Measurements from ENCODE around the gene OTULINL. TPM values are rescaled to one million over a fixed set of nuclear protein-coding genes. Genes with fewer than 3 reads are reported as not detected.

OTULINL gene
- polyA plus RNA-seq, 4 donors = 8.9 to 12.6 (median 10.7) TPM

DNA sequence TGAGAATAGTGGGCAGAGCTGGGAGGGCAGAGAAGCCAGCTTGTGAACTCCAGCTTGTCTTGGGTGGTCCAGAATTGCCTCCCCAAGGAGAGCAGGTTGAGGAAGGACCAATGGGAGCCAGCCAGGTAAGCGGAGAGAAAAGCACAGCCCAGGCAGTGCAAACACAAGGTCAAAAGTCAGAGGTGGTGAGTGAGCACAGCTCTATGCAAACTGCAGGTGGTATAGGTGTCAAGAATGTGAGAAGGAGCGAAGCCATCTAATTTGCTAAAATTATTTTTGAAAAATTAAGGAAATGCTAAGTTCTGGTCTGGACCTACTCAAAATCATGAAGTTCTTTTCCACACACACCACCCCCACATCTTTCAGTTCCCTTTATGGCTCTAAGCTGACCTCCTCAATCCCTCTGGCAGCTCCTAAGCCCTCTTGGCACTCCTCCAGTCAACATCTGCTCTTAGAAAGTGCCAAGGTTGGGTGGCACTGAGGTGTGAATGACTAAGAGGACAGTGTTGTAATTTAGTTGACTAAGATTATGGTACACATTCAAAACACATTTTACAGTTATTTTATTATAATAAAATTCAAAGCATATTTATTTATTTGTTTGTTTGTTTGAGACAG lies 6.6 kb upstream of the OTULINL start:
- no peak for DNase-seq (ENCODE audit: low read depth in 4 of 4, low spot score in 2 of 4)

DNA sequence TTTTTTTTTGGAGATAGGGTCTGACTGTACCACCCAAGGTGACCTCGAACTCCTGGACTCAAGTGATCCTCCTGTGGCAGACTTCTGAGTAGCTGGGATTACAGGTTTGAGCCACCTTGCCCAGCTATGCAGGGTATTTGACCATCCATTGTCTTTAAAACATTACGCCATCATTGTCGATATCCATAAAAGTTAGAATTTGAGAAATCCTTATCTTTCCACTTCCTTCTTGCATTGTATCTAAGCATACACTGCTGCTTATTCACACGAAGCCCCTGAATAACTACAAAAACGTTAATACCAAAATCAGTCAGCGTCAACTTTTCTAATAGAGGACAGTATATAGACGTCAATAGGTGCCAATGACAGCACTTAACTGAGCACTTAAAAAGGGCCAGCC lies 5.4 kb upstream of the OTULINL start:
- no peak for DNase-seq (ENCODE audit: low read depth in 4 of 4, low spot score in 2 of 4)

DNA sequence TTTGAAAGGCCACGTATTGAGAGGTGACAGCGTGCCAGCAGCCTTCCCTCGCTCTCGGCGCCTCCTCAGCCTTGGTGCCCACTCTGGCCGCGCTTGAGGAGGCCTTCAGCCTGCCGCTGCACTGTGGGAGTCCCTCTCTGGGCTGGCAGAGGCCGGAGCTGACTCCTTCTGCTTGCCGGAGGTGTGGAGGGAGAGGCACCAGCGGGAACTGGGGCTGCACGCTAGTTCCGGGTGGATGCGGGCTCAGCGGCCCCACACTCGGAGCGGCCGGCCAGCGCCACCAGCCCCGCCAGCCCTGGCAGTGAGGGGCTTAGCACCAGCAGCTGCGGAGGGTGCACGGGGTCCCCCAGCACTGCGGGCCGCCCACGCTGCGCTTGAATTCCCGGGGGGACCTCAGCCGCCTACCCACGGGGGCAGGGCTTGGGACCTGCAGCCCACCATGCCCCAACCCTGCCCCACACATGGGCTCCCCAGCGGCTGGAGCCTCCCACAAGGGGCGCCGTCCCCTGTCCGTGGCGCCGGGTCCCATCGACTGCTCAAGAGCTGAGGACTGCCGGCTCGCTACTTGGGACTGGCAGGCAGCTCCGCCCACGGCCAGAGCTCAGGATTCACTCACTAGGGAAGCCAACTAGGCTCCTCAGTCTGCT lies 4.4 kb upstream of the OTULINL start:
- no peak for DNase-seq (ENCODE audit: low read depth in 4 of 4, low spot score in 2 of 4)

DNA sequence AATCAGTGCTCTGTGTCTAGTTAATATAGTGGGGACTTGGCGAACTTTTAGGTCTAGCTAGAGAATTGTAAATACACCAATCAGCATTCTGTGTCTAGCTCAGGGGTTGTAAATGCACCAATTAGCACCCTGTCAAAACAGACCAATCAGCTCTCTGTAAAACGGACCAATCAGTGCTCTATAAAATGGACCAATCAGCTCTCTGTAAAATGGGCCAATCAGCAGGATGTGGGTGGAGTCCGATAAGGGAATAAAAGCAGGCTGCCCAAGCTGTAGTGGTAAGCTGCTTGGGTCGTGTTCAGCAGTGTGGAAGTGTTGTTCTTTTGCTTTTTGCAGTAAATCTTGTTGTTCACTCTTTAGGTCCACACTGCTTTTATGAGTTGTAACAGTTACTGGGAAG lies 3.6 kb upstream of the OTULINL start:
- DNase-seq (ENCODE audit: low read depth in 4 of 4, low spot score in 2 of 4) = no peak

DNA sequence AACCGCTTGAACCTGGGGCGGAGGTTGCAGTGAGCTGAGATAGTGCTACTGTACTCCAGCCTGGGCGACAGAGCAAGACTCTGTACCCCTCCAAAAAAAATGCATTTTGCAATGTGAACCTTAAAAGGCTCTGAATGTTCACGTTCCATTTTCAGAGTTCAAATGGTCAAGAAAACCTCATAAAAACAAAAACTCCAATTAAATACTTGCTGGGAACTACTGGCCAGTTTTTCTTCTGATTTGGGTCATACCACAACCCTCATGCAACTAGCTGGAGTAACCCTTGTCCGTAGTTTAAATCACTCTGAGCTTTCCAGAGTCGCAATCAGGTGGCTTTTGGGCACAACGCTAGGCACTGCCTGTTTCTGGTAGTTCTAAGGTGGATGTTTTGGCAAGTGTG lies 2.3 kb upstream of the OTULINL start:
- no peak for DNase-seq (ENCODE audit: low read depth in 4 of 4, low spot score in 2 of 4)

- DNase-seq (ENCODE audit: low read depth in 4 of 4, low spot score in 2 of 4) = no peak
Measured at GRCh38 chr5:14579731-14580397, 1.7 kb upstream of the OTULINL start.

- DNase-seq (ENCODE audit: low read depth in 4 of 4, low spot score in 2 of 4) = peak in 1 of 4 donors; percentile 20
Measured at GRCh38 chr5:14580398-14581034, 1.1 kb upstream of the OTULINL start.

- DNase-seq (ENCODE audit: low read depth in 4 of 4, low spot score in 2 of 4) = peak in 2 of 4 donors; percentile 21 to 24
Measured at GRCh38 chr5:14581891-14582796, 552 bp downstream of the OTULINL start.

GRCh38 chr5:14582797-14583137 lies 1.2 kb downstream of the OTULINL start:
- DNase-seq (ENCODE audit: low read depth in 4 of 4, low spot score in 2 of 4) = no peak

DNA sequence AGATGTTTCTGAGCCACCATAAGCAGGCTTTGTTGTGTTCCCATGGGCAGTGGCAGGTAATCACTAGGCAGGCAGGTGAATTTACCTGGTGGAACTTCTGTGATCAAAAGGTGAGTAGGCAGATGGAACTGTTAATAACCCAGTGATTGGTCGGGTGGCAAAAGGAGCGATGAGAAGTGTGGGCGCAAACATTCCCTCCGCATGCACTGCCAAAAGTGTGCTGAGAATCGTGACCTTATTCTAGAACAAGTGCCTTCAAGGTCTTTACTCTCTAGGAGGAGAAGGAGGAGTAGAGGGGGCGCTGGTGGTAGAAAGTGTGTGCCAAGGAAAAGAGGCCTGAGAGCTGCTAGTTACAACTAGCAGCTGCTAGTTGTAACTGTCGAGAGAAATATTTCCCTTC lies 3.3 kb downstream of the OTULINL start:
- no peak for DNase-seq (ENCODE audit: low read depth in 4 of 4, low spot score in 2 of 4)

DNA sequence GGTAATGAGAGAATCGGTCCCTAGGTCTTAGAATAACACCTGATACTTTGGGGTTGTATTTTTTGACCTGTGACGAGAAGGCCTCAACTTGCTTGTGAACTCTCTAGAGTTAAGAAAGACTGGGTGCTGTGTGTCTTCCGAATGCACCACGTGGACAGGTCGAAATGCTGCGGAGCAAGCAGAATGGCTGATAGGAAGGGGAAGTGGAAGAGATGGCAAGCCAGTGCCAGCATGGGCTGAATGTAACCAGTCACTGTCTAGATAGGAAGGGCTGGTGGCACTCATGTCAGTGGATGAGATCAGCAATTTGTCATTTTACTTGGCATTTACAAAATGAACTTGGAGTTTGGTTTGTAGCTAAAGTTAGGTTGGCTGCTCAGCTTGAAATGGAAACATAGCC lies 5.6 kb downstream of the OTULINL start:
- DNase-seq (ENCODE audit: low read depth in 4 of 4, low spot score in 2 of 4) = no peak

- no peak for DNase-seq (ENCODE audit: low read depth in 4 of 4, low spot score in 2 of 4)
Measured at GRCh38 chr5:14588145-14588544, 6.6 kb downstream of the OTULINL start.

DNA sequence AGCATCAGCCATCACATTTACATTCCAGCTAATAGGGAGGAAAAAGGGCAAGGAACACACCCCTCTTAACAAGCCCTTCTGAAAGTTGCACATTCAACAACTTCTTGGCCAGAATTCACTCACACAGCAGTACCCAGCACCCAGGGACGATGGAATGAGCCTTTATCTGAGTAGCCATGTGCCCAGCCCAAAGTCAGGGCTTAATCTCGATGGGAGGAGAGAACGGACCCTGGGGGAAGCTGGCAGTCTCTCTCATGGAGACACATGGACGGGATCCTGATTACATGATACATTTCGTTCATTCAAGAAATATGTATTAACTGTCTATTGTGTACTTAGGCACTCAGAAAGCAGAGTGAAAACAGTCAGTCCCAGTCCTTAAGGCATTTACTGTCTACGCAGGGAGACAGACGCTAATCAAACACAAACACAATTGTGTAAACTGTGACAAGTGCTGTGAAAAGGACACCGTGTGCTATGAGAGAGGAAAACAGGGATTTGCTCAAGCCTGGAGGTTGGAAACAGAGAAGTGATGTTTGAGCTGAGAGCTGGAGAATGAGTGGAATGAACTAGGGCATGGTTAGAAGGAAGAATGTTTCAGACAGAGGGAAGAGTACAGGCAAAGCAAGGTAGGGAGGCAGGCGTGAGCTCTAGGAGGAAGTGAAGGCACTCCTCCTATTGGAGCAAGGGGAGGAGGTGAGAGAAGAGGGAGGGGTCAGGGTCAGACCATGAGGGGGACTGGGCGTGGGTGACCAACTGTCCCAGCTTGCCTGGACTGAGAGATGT lies 7.4 kb downstream of the OTULINL start:
- no peak for DNase-seq (ENCODE audit: low read depth in 4 of 4, low spot score in 2 of 4)

DNA sequence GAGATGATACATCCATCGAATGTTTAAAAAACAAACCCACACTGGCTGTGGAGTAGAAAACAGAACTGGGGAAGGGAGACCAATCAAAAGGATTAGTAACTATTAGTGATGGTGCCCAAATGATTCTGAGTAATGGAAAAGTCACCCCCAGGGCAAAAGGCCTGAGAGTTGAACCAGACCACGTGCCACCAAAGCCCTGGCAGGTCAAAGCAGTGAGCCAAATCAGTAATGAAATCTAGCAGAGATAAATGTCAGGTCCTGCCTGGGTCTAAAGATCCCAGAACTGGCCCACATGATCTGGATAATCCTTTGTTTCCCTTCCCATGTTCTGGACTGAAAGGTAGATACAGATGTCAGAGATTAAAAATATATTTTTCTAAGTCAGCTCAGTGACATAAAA lies 9.4 kb downstream of the OTULINL start:
- DNase-seq (ENCODE audit: low read depth in 4 of 4, low spot score in 2 of 4) = no peak

DNA sequence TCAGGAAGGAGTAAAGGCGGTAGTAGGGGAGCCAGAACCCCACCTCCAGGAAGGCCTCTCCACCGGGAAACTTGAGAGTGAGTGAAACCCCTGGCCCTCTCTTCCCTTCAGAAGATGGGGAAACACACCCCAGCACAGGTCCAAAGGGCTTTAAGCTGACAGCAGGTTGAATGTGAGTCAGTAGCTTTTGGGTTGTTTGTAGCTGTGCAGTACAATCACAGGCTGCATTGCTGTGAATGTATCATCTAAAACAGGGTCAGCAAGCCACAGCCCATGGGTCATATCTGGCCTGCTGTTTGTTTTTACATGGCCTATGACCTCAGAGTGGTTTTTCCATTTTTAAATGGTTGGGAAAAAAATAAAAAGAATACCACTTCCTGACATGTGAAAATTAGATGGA lies 10.0 kb downstream of the OTULINL start:
- no peak for DNase-seq (ENCODE audit: low read depth in 4 of 4, low spot score in 2 of 4)

GRCh38 chr5:14593326-14594021 lies 11.9 kb downstream of the OTULINL start:
- DNase-seq (ENCODE audit: low read depth in 4 of 4, low spot score in 2 of 4) = no peak

DNA sequence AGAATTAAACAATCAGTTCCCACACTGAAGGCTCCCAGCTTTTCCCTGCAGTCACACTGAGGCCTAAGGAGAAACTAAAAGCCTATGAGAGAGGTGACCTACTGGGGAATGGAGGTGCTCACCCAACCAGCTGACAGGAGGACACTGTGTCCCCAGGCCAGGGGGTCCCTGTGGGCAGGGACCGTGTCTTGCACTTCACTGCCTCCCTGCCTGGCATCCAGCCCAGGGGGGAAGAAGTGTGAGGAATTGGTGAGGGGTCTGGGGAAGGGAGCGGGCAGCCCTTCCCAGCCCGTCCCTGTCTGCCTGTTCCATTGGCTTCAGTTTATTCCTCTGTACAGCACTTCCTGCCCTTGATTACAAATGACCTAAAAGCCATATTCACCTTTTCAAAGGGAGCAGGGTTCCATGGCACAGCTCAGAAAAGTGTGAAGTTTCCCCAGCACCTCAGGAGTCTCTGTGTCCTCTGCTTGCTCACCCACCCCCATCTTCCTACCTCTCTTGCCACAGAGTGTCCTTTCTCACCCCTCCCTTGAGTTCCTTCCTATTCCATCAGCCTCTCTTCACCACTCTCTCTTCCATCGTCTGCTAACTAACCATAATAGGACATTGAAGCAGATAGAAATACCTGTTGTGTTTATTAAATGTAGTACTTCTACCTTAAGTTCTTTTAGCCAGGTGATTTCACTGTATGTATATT lies 12.9 kb downstream of the OTULINL start:
- DNase-seq (ENCODE audit: low read depth in 4 of 4, low spot score in 2 of 4) = no peak

DNA sequence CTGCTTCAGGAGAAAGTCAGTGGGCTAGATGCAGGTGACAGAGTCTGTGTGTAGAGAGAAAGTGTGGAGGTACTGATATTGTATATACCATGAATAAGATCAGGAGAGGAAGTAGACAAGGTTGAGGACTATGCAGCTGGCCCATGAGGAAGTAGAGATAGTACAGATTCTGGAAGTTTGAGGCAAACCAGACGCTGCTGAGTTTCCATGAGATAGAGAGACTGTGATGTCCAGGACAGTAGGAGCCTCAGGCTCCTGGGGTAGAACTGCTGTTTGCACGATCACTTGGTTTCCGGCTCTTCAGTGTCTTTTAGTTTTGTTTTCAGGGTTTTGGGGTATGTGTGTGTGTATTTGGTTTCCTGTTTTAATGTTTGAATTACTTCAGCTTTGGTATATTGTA lies 13.6 kb downstream of the OTULINL start:
- DNase-seq (ENCODE audit: low read depth in 4 of 4, low spot score in 2 of 4) = no peak

GRCh38 chr5:14595891-14596290 lies 14.3 kb downstream of the OTULINL start:
- DNase-seq (ENCODE audit: low read depth in 4 of 4, low spot score in 2 of 4) = no peak

Data from left renal cortex interstitium (tissue), 4 donors.